ENCODE results near the gene PLEKHA4. TPM values are rescaled to one million over a fixed set of nuclear protein-coding genes. Genes with fewer than 3 reads are reported as not detected.

Gene PLEKHA4
- total RNA-seq, 1 donor from 2014 or later: 6.2 TPM

DNA sequence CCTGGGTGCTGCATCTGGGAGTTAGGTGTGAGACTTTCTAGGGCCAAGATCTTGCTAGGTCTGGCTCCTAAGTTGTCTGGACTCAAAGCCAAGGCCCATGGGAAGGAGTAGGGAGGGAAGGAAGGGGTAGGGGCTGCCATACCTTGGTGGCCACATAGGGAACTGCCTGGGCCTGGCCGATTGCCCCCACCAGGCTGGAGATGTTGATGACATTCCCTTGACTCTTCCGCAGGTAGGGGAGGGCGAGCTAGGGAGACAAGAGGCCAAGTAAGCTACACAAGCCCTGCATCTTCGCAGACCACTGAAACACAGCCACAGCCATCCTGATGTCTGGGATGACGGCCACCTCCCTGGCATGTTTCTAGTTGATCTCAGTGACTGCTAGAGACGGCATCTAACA lies 53.5 kb downstream of the PLEKHA4 start:
- Mint-ChIP-seq H3K4me1 (peaks cover 23% of the 10 kb centered on the region), H3K27me3 (ENCODE audit: insufficient read depth, low read depth) (peaks cover 13% of the 10 kb centered on the region), H3K36me3 (peaks cover 2% of the 10 kb centered on the region), H3K27ac (no peak overlapping the region), H3K9me3 (no peaks in the 10 kb centered on the region), H3K4me3 (no peak overlapping the region)
- DNase-seq (ENCODE audit: low spot score): no peak
- no peak for TF ChIP-seq EZH2 (IDR thresholded peaks at IDR 0.05)
- TF ChIP-seq EZH2phosphoT487 (IDR thresholded peaks at IDR 0.05): no peak
- TF ChIP-seq, protein P1, sequence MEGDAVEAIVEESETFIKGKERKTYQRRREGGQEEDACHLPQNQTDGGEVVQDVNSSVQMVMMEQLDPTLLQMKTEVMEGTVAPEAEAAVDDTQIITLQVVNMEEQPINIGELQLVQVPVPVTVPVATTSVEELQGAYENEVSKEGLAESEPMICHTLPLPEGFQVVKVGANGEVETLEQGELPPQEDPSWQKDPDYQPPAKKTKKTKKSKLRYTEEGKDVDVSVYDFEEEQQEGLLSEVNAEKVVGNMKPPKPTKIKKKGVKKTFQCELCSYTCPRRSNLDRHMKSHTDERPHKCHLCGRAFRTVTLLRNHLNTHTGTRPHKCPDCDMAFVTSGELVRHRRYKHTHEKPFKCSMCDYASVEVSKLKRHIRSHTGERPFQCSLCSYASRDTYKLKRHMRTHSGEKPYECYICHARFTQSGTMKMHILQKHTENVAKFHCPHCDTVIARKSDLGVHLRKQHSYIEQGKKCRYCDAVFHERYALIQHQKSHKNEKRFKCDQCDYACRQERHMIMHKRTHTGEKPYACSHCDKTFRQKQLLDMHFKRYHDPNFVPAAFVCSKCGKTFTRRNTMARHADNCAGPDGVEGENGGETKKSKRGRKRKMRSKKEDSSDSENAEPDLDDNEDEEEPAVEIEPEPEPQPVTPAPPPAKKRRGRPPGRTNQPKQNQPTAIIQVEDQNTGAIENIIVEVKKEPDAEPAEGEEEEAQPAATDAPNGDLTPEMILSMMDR (IDR thresholded peaks at IDR 0.05): no peak
- H3K27me3 ChIP-seq: no peaks in the 10 kb centered on the region
- H3K27ac ChIP-seq: no peak overlapping the region
- no peak overlapping the region for H3K4me2 ChIP-seq
- no peaks in the 10 kb centered on the region for H3K9me3 ChIP-seq (ENCODE audit: low read depth)
- H3K4me1 ChIP-seq: peaks cover 17% of the 10 kb centered on the region
- H3K36me3 ChIP-seq: no peaks in the 10 kb centered on the region
- no peak overlapping the region for H2AFZ ChIP-seq (replicated peaks)
- H3K79me2 ChIP-seq (ENCODE audit: low read depth): peaks cover 6% of the 10 kb centered on the region
- no peak overlapping the region for H3K9ac ChIP-seq
- H4K20me1 ChIP-seq (ENCODE audit: low read depth): no peaks in the 10 kb centered on the region
- peaks cover 40% of the 10 kb centered on the region for H3F3A ChIP-seq (ENCODE audit: low read depth)
- no peak overlapping the region for H3K4me3 ChIP-seq

DNA sequence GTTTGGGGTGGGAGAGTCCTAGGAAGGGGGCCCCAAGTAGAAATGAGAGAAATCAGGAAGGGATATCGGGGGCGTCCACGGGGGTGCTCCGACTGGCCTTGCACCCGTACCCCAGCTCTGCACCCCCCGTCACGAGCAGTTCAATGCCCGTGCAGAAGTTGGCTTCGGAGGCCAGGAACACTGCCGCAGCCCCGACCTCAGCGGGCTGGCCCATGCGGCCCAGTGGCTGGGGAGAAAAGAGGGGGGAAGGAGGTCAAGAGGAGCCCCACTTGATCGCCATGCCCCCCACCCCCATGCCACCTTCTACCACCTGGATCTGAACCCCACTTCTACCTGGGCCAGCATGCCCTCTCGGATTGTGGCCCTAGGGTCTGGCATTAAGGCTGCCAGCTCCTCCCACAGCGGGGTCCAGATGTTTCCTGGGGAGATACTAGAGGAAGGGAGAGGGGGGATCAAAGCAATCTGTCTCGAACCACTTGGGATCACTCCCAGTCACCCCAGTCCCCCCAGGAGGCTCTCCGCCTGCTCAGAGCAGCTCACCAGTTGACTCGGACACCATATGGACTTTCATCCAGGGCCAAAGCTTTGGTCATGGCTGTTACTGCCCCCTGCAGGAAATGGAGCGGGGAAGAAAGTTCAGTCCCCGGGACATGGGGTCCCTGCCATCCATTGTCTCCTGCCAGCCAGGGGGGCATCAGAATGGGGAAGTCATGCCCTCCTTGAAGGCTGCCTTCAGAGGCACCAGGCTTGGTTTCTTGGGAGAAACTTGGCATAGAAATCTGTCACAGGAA lies 55.1 kb downstream of the PLEKHA4 start:
- Mint-ChIP-seq H3K9me3 (no peaks in the 10 kb centered on the region), H3K36me3 (no peaks in the 10 kb centered on the region), H3K27ac (no peak overlapping the region), H3K4me1 (peaks cover 30% of the 10 kb centered on the region), H3K27me3 (ENCODE audit: insufficient read depth, low read depth) (peaks cover 15% of the 10 kb centered on the region), H3K4me3 (no peak overlapping the region)
- peak; percentile 42 for DNase-seq (ENCODE audit: low spot score)
- H3K36me3 ChIP-seq: no peaks in the 10 kb centered on the region
- peaks cover 47% of the 10 kb centered on the region for H3F3A ChIP-seq (ENCODE audit: low read depth)
- H2AFZ ChIP-seq (replicated peaks): no peak overlapping the region
- H3K4me2 ChIP-seq: peak overlapping the region; percentile 96
- H3K27me3 ChIP-seq: no peaks in the 10 kb centered on the region
- no peak overlapping the region for H3K4me3 ChIP-seq
- H4K20me1 ChIP-seq (ENCODE audit: low read depth): no peaks in the 10 kb centered on the region
- H3K9ac ChIP-seq: no peak overlapping the region
- TF ChIP-seq EZH2 (IDR thresholded peaks at IDR 0.05): no peak
- TF ChIP-seq, protein P1 (IDR thresholded peaks at IDR 0.05): peak; percentile 40
- peak overlapping the region; percentile 87 for H3K27ac ChIP-seq
- peaks cover 7% of the 10 kb centered on the region for H3K79me2 ChIP-seq (ENCODE audit: low read depth)
- H3K9me3 ChIP-seq (ENCODE audit: low read depth): no peaks in the 10 kb centered on the region
- peaks cover 18% of the 10 kb centered on the region for H3K4me1 ChIP-seq

DNA sequence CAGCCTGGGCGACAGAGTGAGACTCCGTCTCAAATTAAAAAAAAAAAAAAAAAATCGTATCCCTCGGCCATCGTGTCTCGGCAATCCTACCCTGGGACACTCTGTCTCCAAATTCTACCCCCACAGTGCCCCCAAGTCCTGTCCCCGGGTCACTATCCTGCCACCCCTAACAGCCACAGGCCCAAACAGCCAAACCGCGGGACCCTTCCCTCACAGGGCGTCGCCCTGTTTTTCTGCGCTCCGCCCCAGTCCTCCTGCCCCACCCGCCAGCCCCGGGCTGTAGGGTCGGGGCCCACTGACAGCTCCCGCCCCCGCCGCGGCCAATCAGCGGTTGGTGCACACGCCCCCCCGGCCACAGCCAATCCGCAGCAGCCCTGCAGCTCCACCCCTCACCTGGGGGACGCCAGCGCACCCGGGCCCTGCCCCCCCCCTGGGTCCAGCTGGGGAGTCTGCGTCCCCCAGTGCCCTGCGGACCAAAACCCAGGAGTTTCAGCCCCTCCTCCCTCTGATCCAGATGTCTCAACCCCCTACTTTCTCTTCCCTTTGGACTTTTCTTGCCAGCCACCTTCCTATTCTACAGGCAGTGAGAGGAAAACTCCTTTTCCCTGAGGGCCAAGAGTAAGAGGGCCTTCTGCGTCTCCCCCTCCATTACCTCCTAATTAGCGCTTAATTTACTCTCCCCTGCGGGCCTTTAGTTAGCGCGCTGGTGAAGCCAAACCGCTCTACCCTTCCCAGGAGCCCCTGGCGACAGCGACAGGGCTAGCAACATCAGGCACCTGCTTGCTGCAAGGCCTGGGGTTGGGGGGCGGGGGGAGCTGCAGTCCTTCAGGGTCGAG lies 56.1 kb downstream of the PLEKHA4 start:
- Mint-ChIP-seq H3K27me3 (ENCODE audit: insufficient read depth, low read depth) (peaks cover 15% of the 10 kb centered on the region), H3K9me3 (no peaks in the 10 kb centered on the region), H3K4me1 (peaks cover 40% of the 10 kb centered on the region), H3K4me3 (peak overlapping the region; percentile 83), H3K36me3 (no peaks in the 10 kb centered on the region), H3K27ac (no peak overlapping the region)
- peak; percentile 96 for DNase-seq (ENCODE audit: low spot score)
- Histone ChIP-seq H3K4me1 (peaks cover 26% of the 10 kb centered on the region), H3K4me2 (peak overlapping the region; percentile 96), H3K36me3 (no peaks in the 10 kb centered on the region), H3K27ac (peak overlapping the region; percentile 87), H2AFZ (replicated peaks) (peak overlapping the region; percentile 53), H3K27me3 (no peaks in the 10 kb centered on the region), H3F3A (ENCODE audit: low read depth) (peaks cover 57% of the 10 kb centered on the region), H3K79me2 (ENCODE audit: low read depth) (peaks cover 7% of the 10 kb centered on the region), H4K20me1 (ENCODE audit: low read depth) (no peaks in the 10 kb centered on the region), H3K9me3 (ENCODE audit: low read depth) (no peaks in the 10 kb centered on the region), H3K9ac (no peak overlapping the region), H3K4me3 (peak overlapping the region; percentile 58)
- no peak for TF ChIP-seq EZH2 (IDR thresholded peaks at IDR 0.05)
- TF ChIP-seq, protein P1 (IDR thresholded peaks at IDR 0.05): peak; percentile 39
